H1 (cell line): ENCODE measurements around the gene LPP. TPM values are rescaled to one million over a fixed set of nuclear protein-coding genes. Genes with fewer than 3 reads are reported as not detected.

Experiments
- CTCF ChIA-PET: fragments of 300-600 bp; sonication (Branson Sonifier 250); formaldehyde crosslinking; loops from one replicate; lab custom pipeline; 2021; ENCODE audit not compliant: partially characterized antibody; lab: Charles Lee
- POLR2A ChIA-PET: fragments of 300-600 bp; sonication (Branson Sonifier 250); formaldehyde crosslinking; loops from one replicate; lab custom pipeline; 2021; ENCODE audit warnings: inconsistent platforms; ENCODE audit not compliant: partially characterized antibody; lab: Charles Lee
- DNase-seq, 2 experiments: peaks; one replicate each; pipeline versions ENCODE4 v3.0.0 to v3.0.0-alpha.2; 2010 to 2022; ENCODE audit warnings: low spot score in 2 of 2, low read depth in 1 of 2, mixed read lengths in 1 of 2
- FAIRE-seq: peaks from 2 replicates; lab custom pipeline; 2011; peaks lifted over from hg19 to GRCh38; lab: Jason Lieb, UNC
- H2AFZ ChIP-seq: 2 replicates; pipeline ENCODE4 v1.8.1; 2012; ENCODE audit warnings: low read length, inconsistent platforms
- H2AK5ac ChIP-seq: 2 replicates; pipeline ENCODE4 v1.6.1; 2013; ENCODE audit warnings: low read depth, low read length
- H2BK120ac ChIP-seq: replicated peaks from 2 replicates; pipeline ENCODE3; 2013; ENCODE audit warnings: low read depth, low read length, inconsistent platforms
- H2BK12ac ChIP-seq: 2 replicates; pipeline ENCODE4 v1.6.1; 2013; ENCODE audit warnings: low read depth, low read length
- H2BK15ac ChIP-seq: 2 replicates; pipeline ENCODE4 v1.6.1; 2013; ENCODE audit warnings: low read length
- H2BK20ac ChIP-seq: 2 replicates; pipeline ENCODE4 v1.6.1; 2013; ENCODE audit warnings: low read length
- H2BK5ac ChIP-seq: 2 replicates; pipeline ENCODE4 v1.6.1; 2013; ENCODE audit warnings: low read depth, low read length
- H3K14ac ChIP-seq: 2 replicates; pipeline ENCODE4 v1.6.1; 2013; ENCODE audit warnings: inconsistent platforms; ENCODE audit not compliant: insufficient read length
- H3K18ac ChIP-seq: 2 replicates; pipeline ENCODE4 v1.6.1; 2013; ENCODE audit warnings: low read length; ENCODE audit errors: extremely low read depth
- H3K23ac ChIP-seq: 2 replicates; pipeline ENCODE4 v1.6.1; 2013; ENCODE audit warnings: inconsistent platforms; ENCODE audit not compliant: insufficient read length
- H3K23me2 ChIP-seq: 2 replicates; pipeline ENCODE4 v1.6.1; 2013; ENCODE audit warnings: low read depth, low read length
- H3K27ac ChIP-seq: 2 replicates; pipeline ENCODE4 v1.6.1; 2011; ENCODE audit warnings: low read depth, low read length, inconsistent platforms
- H3K27me3 ChIP-seq, 4 experiments: replicated peaks in 1 of 4; 1 replicate in 1 of 4; 2 replicates in 3 of 4; pipeline versions ENCODE4 v1.6.1 to v1.8.1; 2011 to 2013; ENCODE audit warnings: low read length in 3 of 4, mild to moderate bottlenecking in 3 of 4, inconsistent platforms in 2 of 4, mixed read lengths in 2 of 4, moderate library complexity in 1 of 4; ENCODE audit not compliant: control insufficient read depth in 3 of 4, insufficient read depth in 3 of 4; ENCODE audit errors: extremely low read depth in 1 of 4
- H3K36me3 ChIP-seq, 4 experiments: 2 replicates each; pipeline versions ENCODE4 v1.6.1 to v1.8.1; 2011 to 2013; ENCODE audit warnings: mild to moderate bottlenecking in 4 of 4, low read length in 3 of 4, moderate library complexity in 2 of 4, control low read depth in 1 of 4, inconsistent platforms in 1 of 4; ENCODE audit not compliant: insufficient read depth in 4 of 4, control insufficient read depth in 2 of 4
- H3K4ac ChIP-seq: replicated peaks from 2 replicates; pipeline ENCODE3; 2013; ENCODE audit warnings: low read length, low read depth, mixed read lengths, inconsistent platforms; ENCODE audit not compliant: insufficient read length
- H3K4me1 ChIP-seq, 4 experiments: replicated peaks in 1 of 4; 1 replicate in 1 of 4; 2 replicates in 3 of 4; pipeline versions ENCODE4 v1.6.1 to v1.8.1; 2011 to 2013; ENCODE audit warnings: low read length in 3 of 4, inconsistent platforms in 2 of 4, mixed read lengths in 1 of 4; ENCODE audit not compliant: insufficient read depth in 4 of 4, control insufficient read depth in 3 of 4
- H3K4me2 ChIP-seq, 2 experiments: 2 replicates each; pipeline versions ENCODE4 v1.6.1 to v1.8.1; 2011 to 2013; ENCODE audit warnings: low read depth in 2 of 2, low read length in 2 of 2, control low read depth in 1 of 2, inconsistent platforms in 1 of 2, mild to moderate bottlenecking in 1 of 2; ENCODE audit not compliant: insufficient read depth in 1 of 2
- H3K4me3 ChIP-seq, 4 experiments: fragments of 200-600, 300-600 bp in 1 of 4; sonication (generic), shearing (Covaris generic), sonication (Bioruptor Twin) in 1 of 4; 2 replicates each; pipeline versions ENCODE4 v1.5.1 to v1.8.1; 2011 to 2016; ENCODE audit warnings: low read length in 4 of 4, low read depth in 3 of 4, control low read depth in 2 of 4, inconsistent platforms in 2 of 4, mild to moderate bottlenecking in 2 of 4, mixed read lengths in 1 of 4, moderate library complexity in 1 of 4; ENCODE audit not compliant: insufficient read depth in 2 of 4; ENCODE audit errors: extremely low read depth in 1 of 4
- H3K56ac ChIP-seq: replicated peaks from 2 replicates; pipeline ENCODE3; 2013; ENCODE audit warnings: low read depth, mild to moderate bottlenecking, mixed read lengths, low read length, inconsistent platforms; ENCODE audit not compliant: insufficient read length
- H3K79me1 ChIP-seq: 2 replicates; pipeline ENCODE4 v1.6.1; 2013; ENCODE audit warnings: low read depth, low read length, control low read depth
- H3K79me2 ChIP-seq, 2 experiments: 2 replicates each; pipeline versions ENCODE4 v1.6.1 to v1.8.1; 2012 to 2013; ENCODE audit warnings: low read length in 2 of 2, mild to moderate bottlenecking in 2 of 2, inconsistent platforms in 1 of 2; ENCODE audit not compliant: insufficient read depth in 2 of 2, control insufficient read depth in 1 of 2
- H3K9ac ChIP-seq, 4 experiments: replicated peaks in 1 of 4; 1 replicate in 1 of 4; 2 replicates in 3 of 4; pipeline versions ENCODE4 v1.6.1 to v1.8.1; 2011 to 2013; ENCODE audit warnings: low read depth in 3 of 4, low read length in 3 of 4, control low read depth in 2 of 4, mild to moderate bottlenecking in 2 of 4, moderate library complexity in 2 of 4, inconsistent platforms in 1 of 4; ENCODE audit errors: extremely low read depth in 1 of 4
- H3K9me3 ChIP-seq, 2 experiments: 2 replicates each; pipeline versions ENCODE4 v1.6.1 to v1.8.1; 2012 to 2013; ENCODE audit warnings: mild to moderate bottlenecking in 2 of 2, moderate library complexity in 2 of 2, control low read depth in 1 of 2, inconsistent platforms in 1 of 2, low read depth in 1 of 2, low read length in 1 of 2, mixed read lengths in 1 of 2; ENCODE audit not compliant: insufficient read depth in 2 of 2
- H4K20me1 ChIP-seq, 2 experiments: replicated peaks in 1 of 2; 2 replicates each; pipeline versions ENCODE3 to v1.8.1; 2011 to 2013; ENCODE audit warnings: inconsistent platforms in 2 of 2, low read length in 2 of 2, mild to moderate bottlenecking in 1 of 2; ENCODE audit not compliant: insufficient read depth in 2 of 2, control insufficient read depth in 1 of 2
- H4K5ac ChIP-seq: 2 replicates; pipeline ENCODE4 v1.6.1; 2013; ENCODE audit warnings: low read length, low read depth, mixed read lengths, inconsistent platforms; ENCODE audit not compliant: insufficient read length
- H4K8ac ChIP-seq: 2 replicates; pipeline ENCODE4 v1.8.0; 2013; ENCODE audit warnings: mild to moderate bottlenecking, moderate library complexity, low read length, inconsistent platforms; ENCODE audit not compliant: insufficient read depth; ENCODE audit errors: extremely low read depth
- H4K91ac ChIP-seq: replicated peaks from 2 replicates; pipeline ENCODE3; 2013; ENCODE audit warnings: low read length, mixed read lengths, inconsistent platforms; ENCODE audit not compliant: insufficient read length
- BRCA1 ChIP-seq: IDR thresholded peaks from 2 replicates; pipeline ENCODE4 v1.6.1; 2012; ENCODE audit warnings: low read depth, low read length, improper control_type of control experiment
- EZH2 ChIP-seq: fragments of 200-600 bp; sonication (generic); IDR thresholded peaks from 2 replicates; pipeline ENCODE4 v1.7.1; 2012; ENCODE audit warnings: low read depth, mild to moderate bottlenecking, moderate library complexity, low read length, inconsistent platforms; ENCODE audit not compliant: severe bottlenecking
- KDM1A ChIP-seq: fragments of 200-600, 300-600 bp; sonication (generic); IDR thresholded peaks from 2 replicates; pipeline ENCODE4 v1.7.1; 2016; ENCODE audit warnings: mild to moderate bottlenecking, low read length, borderline replicate concordance
- MAFK ChIP-seq: IDR thresholded peaks from 2 replicates; pipeline ENCODE4 v1.6.1; 2012; ENCODE audit warnings: low read depth, mild to moderate bottlenecking, improper control_type of control experiment, low read length
- RFX5 ChIP-seq: IDR thresholded peaks from 2 replicates; pipeline ENCODE4 v1.6.1; 2011; ENCODE audit warnings: low read depth, low read length, improper control_type of control experiment, borderline replicate concordance
- SAP30 ChIP-seq: fragments of 300-600 bp; sonication (generic); IDR thresholded peaks from 2 replicates; pipeline ENCODE4 v1.7.1; 2012; ENCODE audit warnings: low read length, moderate library complexity, mild to moderate bottlenecking, inconsistent platforms; ENCODE audit not compliant: insufficient read depth, insufficient replicate concordance
- WGBS, 2 experiments: shearing (Covaris generic) in 1 of 2; methylation state at CpG; one replicate each; pipeline versions ENCODE4 v1.1.6 to v1.1.7; 2013 to 2015; ENCODE audit warnings: low lambda C conversion rate in 2 of 2, mixed read lengths in 2 of 2, inconsistent platforms in 1 of 2, low coverage in 1 of 2, missing lambda C conversion rate in 1 of 2; ENCODE audit not compliant: insufficient replicate concordance in 2 of 2, insufficient coverage in 1 of 2, insufficient read length in 1 of 2; ENCODE audit errors: extremely low coverage in 1 of 2, missing lambda C conversion rate in 1 of 2; 5-methylcytosine and 5-hydroxymethylcytosine counted together
- polyA plus RNA-seq, 7 experiments: library from polyadenylated mRNA; depleted of rRNA in 3 of 7; stranded (reverse) in 5 of 7; unstranded in 2 of 7; fragments of >200 nt in 5 of 7; fragments of 200-250 nt in 2 of 7; gene quantifications; 1 replicate in 5 of 7; 2 replicates in 1 of 7; 4 replicates in 1 of 7; pipeline versions ENCODE4 v1.2.1 to v1.2.3, GENCODE V29; 2011 to 2013; ENCODE audit warnings: missing spikeins in 2 of 7, mixed read lengths in 2 of 7
- total RNA-seq: library from RNA; stranded (reverse); fragmentation: NEBNext Ultra II Directional; extraction: Animal tissue kit (Norgen Biotek cat#: 25700); gene quantifications from 2 replicates; pipeline ENCODE4 v1.2.1, GENCODE V29; 2021
- TF ChIP-seq, protein P1 (sequence below): IDR thresholded peaks from 2 replicates; pipeline ENCODE4 v1.6.1; 2011; ENCODE audit warnings: low read depth, mild to moderate bottlenecking, low read length; ENCODE audit not compliant: insufficient read depth
- TF ChIP-seq, protein P2 (sequence below): IDR thresholded peaks from 2 replicates; pipeline ENCODE4 v1.6.1; 2011; ENCODE audit warnings: low read length, improper control_type of control experiment
- TF ChIP-seq, protein P3 (sequence below): IDR thresholded peaks from 2 replicates; pipeline ENCODE4 v1.6.1; 2012; ENCODE audit warnings: inconsistent platforms

LPP gene
- total and polyA plus RNA-seq, 2 of the 8 experiments (the other 6 are each of a cell fraction or from before 2014, with no cell fraction given), result 10.0 to 53.3 TPM

DNA sequence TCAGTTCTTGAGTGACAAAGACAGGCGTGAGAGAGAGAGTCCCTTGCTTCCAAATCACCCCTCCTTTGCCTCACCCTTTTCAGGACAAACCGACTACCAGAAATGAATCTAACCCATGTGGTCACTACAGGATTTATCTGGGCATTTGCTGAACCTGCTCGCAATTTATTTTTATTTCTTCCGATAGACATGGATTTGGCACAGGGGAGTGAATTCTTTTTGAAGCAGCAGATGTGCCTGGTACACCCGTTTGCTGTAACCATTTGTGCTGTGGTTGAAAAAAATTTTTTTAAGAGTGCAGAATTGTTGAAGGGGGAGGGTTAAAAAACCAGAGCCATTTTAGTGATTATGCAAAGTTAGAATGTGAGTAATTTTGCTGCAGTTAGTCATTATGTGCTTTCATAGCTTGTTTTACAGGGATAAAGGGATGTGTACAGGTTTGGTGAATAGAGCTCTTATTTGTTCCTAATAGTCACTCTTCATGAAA lies 442.0 kb downstream of the LPP start:
- CTCF ChIA-PET, result interaction anchor here (0.7 kb wide), 1 partner anchor 772 kb away, joined by 3 read pairs; no protein-coding TSS in a partner anchor
- no peak overlapping the region for H2BK20ac ChIP-seq
- no peak overlapping the region for H3K56ac ChIP-seq
- no peak overlapping the region for H4K5ac ChIP-seq
- H3K36me3 ChIP-seq, result no peaks in the 10 kb centered on the region
- no peak overlapping the region for H4K91ac ChIP-seq
- H2BK120ac ChIP-seq, result no peak overlapping the region
- no peaks in the 10 kb centered on the region for H4K20me1 ChIP-seq
- H2AK5ac ChIP-seq, result no peak overlapping the region
- no peak overlapping the region for H2BK15ac ChIP-seq
- H3K79me1 ChIP-seq, result no peaks in the 10 kb centered on the region
- H3K4me3 ChIP-seq, result no peak overlapping the region
- no peak overlapping the region for H3K18ac ChIP-seq
- no peak overlapping the region for H3K27ac ChIP-seq
- no peak overlapping the region for H2BK5ac ChIP-seq
- FAIRE-seq (no peak), DNase-seq (no peak)
- H3K4ac ChIP-seq, result no peak overlapping the region
- no peak overlapping the region for H3K23ac ChIP-seq
- no peaks in the 10 kb centered on the region; the same call in 1 of the 2 replicates for H3K23me2 ChIP-seq
- no peak overlapping the region for H3K14ac ChIP-seq
- no peaks in the 10 kb centered on the region for H3K27me3 ChIP-seq
- H3K4me2 ChIP-seq, result no peak overlapping the region
- no peaks in the 10 kb centered on the region for H3K9me3 ChIP-seq
- H3K79me2 ChIP-seq, result no peaks in the 10 kb centered on the region
- no peak overlapping the region for H2BK12ac ChIP-seq
- WGBS, 2 experiments, result 73% methylated on average over 5 of the region's 5 CpGs; no CpG with 5 or more reads in 1 of the 2 experiments
- no peaks in the 10 kb centered on the region for H3K4me1 ChIP-seq
- H2AFZ ChIP-seq, result no peak overlapping the region
- POLR2A ChIA-PET, result no interaction called here
- H3K9ac ChIP-seq, result no peak overlapping the region
- no peak overlapping the region for H4K8ac ChIP-seq
- TF ChIP-seq SAP30 (no peak), EZH2 (no peak), KDM1A (no peak), RFX5 (no peak), MAFK (no peak), BRCA1 (no peak)
- TF ChIP-seq, protein P1, sequence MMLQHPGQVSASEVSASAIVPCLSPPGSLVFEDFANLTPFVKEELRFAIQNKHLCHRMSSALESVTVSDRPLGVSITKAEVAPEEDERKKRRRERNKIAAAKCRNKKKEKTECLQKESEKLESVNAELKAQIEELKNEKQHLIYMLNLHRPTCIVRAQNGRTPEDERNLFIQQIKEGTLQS, result no peak
- TF ChIP-seq, protein P2, sequence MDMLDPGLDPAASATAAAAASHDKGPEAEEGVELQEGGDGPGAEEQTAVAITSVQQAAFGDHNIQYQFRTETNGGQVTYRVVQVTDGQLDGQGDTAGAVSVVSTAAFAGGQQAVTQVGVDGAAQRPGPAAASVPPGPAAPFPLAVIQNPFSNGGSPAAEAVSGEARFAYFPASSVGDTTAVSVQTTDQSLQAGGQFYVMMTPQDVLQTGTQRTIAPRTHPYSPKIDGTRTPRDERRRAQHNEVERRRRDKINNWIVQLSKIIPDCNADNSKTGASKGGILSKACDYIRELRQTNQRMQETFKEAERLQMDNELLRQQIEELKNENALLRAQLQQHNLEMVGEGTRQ, result no peak
- TF ChIP-seq, protein P3, sequence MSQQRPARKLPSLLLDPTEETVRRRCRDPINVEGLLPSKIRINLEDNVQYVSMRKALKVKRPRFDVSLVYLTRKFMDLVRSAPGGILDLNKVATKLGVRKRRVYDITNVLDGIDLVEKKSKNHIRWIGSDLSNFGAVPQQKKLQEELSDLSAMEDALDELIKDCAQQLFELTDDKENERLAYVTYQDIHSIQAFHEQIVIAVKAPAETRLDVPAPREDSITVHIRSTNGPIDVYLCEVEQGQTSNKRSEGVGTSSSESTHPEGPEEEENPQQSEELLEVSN, result no peak
